ENCODE data around the gene TAF11L9. TPM values are rescaled to one million over a fixed set of nuclear protein-coding genes. Genes with fewer than 3 reads are reported as not detected.
"Not testable (repeated sequence)": the region's sequence is repeated elsewhere in the genome, so short reads cannot be mapped to it uniquely, and the experiment has no call there.

TAF11L9 gene
- not detected for total RNA-seq

- H3K9me3 Mint-ChIP-seq; H3K27me3 Mint-ChIP-seq; CTCF ChIA-PET; H3K4me1 Mint-ChIP-seq; H3K4me3 Mint-ChIP-seq; H3K36me3 Mint-ChIP-seq (ENCODE audit: low read depth); H3K27ac Mint-ChIP-seq; POLR2A ChIA-PET; DNase-seq: not testable (repeated sequence)
These were observed at the start of gene TAF11L9 for GRCh38 chr5:17594255-17594654. TSS of gene TAF11L9 (minus strand) at chr5:17594394.

GRCh38 chr5:17634160-17634559 lies 40.0 kb upstream of the TAF11L9 start, which contains the start of gene TAF11L14:
TSS of gene TAF11L14 (plus strand) at chr5:17634460.
- H3K9me3 Mint-ChIP-seq, result peaks cover 4% of the 10 kb centered on the region
- no peaks in the 10 kb centered on the region for H3K27me3 Mint-ChIP-seq
- H3K36me3 Mint-ChIP-seq (ENCODE audit: low read depth), result no peaks in the 10 kb centered on the region
- H3K27ac Mint-ChIP-seq, result no peak within 1 kb of the TSS
- ChIA-PET POLR2A (no interaction called here), CTCF (no interaction called here)
- no peak within 1 kb of the TSS for H3K4me3 Mint-ChIP-seq
- no peak for DNase-seq
- H3K4me1 Mint-ChIP-seq, result no peaks in the 10 kb centered on the region

DNA sequence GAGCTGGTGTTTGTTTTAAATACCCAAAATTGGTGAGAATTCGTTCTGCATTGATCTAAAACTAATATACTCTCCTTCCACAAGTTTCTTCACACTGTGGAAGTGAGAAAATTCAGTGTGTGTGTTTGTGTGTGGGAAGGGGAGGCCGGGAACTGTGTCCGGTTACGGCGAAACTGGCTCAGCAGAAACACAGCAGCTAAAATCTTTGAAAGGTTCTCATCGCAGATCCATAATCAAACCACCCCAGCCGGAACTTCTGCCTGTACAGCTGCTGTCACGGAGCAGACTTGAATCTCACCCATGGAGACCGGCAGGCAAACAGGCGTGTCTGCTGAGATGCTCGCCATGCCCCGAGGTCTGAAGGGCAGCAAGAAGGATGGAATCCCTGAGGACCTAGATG lies 37.6 kb upstream of the TAF11L9 start, which contains the start of gene TAF11L13:
Gene TAF11L13, plus strand, starts transcription at position 301 of the 400 bp plus-strand sequence.
- H3K4me3 Mint-ChIP-seq; POLR2A ChIA-PET; H3K9me3 Mint-ChIP-seq; H3K4me1 Mint-ChIP-seq; H3K27me3 Mint-ChIP-seq; H3K36me3 Mint-ChIP-seq (ENCODE audit: low read depth); H3K27ac Mint-ChIP-seq; DNase-seq; CTCF ChIA-PET: not testable (repeated sequence)

GRCh38 chr5:17625686-17626085 lies 31.5 kb upstream of the TAF11L9 start:
- Mint-ChIP-seq H3K27ac (no peak overlapping the region), H3K27me3 (no peaks in the 10 kb centered on the region)

GRCh38 chr5:17620627-17621026 lies 26.4 kb upstream of the TAF11L9 start:
- CTCF ChIA-PET, result no interaction called here
- no peak overlapping the region for H3K27ac Mint-ChIP-seq
- no peaks in the 10 kb centered on the region for H3K9me3 Mint-ChIP-seq
- H3K4me3 Mint-ChIP-seq, result no peak overlapping the region
- H3K27me3 Mint-ChIP-seq, result no peaks in the 10 kb centered on the region
- H3K4me1 Mint-ChIP-seq, result no peaks in the 10 kb centered on the region
- POLR2A ChIA-PET, result no interaction called here
- no peak for DNase-seq
- H3K36me3 Mint-ChIP-seq (ENCODE audit: low read depth), result no peaks in the 10 kb centered on the region

More at GRCh38 chr5:17625686-17626085, 31.5 kb upstream of the TAF11L9 start:
- no peak for DNase-seq
- CTCF ChIA-PET, result no interaction called here
- no peaks in the 10 kb centered on the region for H3K9me3 Mint-ChIP-seq
- POLR2A ChIA-PET, result no interaction called here
- no peaks in the 10 kb centered on the region for H3K36me3 Mint-ChIP-seq (ENCODE audit: low read depth)
- no peak overlapping the region for H3K4me3 Mint-ChIP-seq
- H3K4me1 Mint-ChIP-seq, result no peaks in the 10 kb centered on the region

GRCh38 chr5:17619354-17619753 lies 25.2 kb upstream of the TAF11L9 start:
- H3K36me3 Mint-ChIP-seq (ENCODE audit: low read depth), result no peaks in the 10 kb centered on the region
- no peak for DNase-seq
- H3K4me1 Mint-ChIP-seq, result no peaks in the 10 kb centered on the region
- no peaks in the 10 kb centered on the region for H3K27me3 Mint-ChIP-seq
- H3K4me3 Mint-ChIP-seq, result no peak overlapping the region
- POLR2A ChIA-PET, result no interaction called here
- no peaks in the 10 kb centered on the region for H3K9me3 Mint-ChIP-seq
- H3K27ac Mint-ChIP-seq, result no peak overlapping the region
- CTCF ChIA-PET, result interaction anchor here (0.6 kb wide), 1 partner anchor 51 kb away, joined by 4 read pairs; no protein-coding TSS in a partner anchor

- no peaks in the 10 kb centered on the region for H3K4me1 Mint-ChIP-seq
- H3K27ac Mint-ChIP-seq, result no peak overlapping the region
- no peak overlapping the region for H3K4me3 Mint-ChIP-seq
- ChIA-PET CTCF (no interaction called here), POLR2A (no interaction called here)
- no peaks in the 10 kb centered on the region for H3K9me3 Mint-ChIP-seq
- no peaks in the 10 kb centered on the region for H3K36me3 Mint-ChIP-seq (ENCODE audit: low read depth)
- no peaks in the 10 kb centered on the region for H3K27me3 Mint-ChIP-seq
- DNase-seq, result no peak
These were observed 20.8 kb upstream of the TAF11L9 start for GRCh38 chr5:17614872-17615605.

GRCh38 chr5:17610092-17610491 lies 15.9 kb upstream of the TAF11L9 start, which contains the start of gene TAF11L12:
TSS of gene TAF11L12 (plus strand) at chr5:17610392.
- H3K36me3 Mint-ChIP-seq (ENCODE audit: low read depth); DNase-seq; H3K4me1 Mint-ChIP-seq; H3K27ac Mint-ChIP-seq; H3K9me3 Mint-ChIP-seq; H3K4me3 Mint-ChIP-seq; POLR2A ChIA-PET; CTCF ChIA-PET; H3K27me3 Mint-ChIP-seq: not testable (repeated sequence)

DNA sequence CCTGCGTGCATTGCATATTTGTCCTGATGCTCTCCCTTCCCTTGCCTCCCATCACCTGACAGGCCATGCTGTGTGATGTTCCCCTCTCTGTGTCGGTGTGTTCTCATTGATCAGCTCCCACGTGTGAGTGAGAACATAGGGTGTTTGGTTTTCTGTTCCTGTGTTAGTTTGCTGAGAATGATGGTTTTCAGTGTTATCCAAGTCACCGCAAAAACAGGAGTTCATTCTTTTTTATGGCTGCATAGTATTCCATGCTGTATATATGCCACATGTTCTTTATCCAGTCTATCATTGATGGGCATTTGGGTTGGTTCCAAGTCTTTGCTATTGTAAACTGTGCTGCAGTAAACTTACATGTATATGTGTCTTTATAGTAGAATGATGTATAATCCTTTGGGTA lies 13.3 kb upstream of the TAF11L9 start:
- H3K27ac Mint-ChIP-seq; H3K4me1 Mint-ChIP-seq; POLR2A ChIA-PET; CTCF ChIA-PET; H3K4me3 Mint-ChIP-seq; H3K36me3 Mint-ChIP-seq (ENCODE audit: low read depth); H3K9me3 Mint-ChIP-seq; H3K27me3 Mint-ChIP-seq; DNase-seq: not testable (repeated sequence)

GRCh38 chr5:17604951-17605350 lies 10.8 kb upstream of the TAF11L9 start:
- Mint-ChIP-seq H3K4me3 (no peak overlapping the region), H3K27me3 (no peaks in the 10 kb centered on the region), H3K27ac (no peak overlapping the region), H3K4me1 (no peaks in the 10 kb centered on the region), H3K36me3 (ENCODE audit: low read depth) (no peaks in the 10 kb centered on the region), H3K9me3 (peaks cover 2% of the 10 kb centered on the region)
- DNase-seq, result no peak
- CTCF ChIA-PET, result no interaction called here
- POLR2A ChIA-PET, result no interaction called here

GRCh38 chr5:17603880-17604279 lies 9.7 kb upstream of the TAF11L9 start, which contains the start of gene TAF11L11:
TSS of gene TAF11L11 (plus strand) at chr5:17604183.
- H3K9me3 Mint-ChIP-seq; CTCF ChIA-PET; H3K27ac Mint-ChIP-seq; H3K27me3 Mint-ChIP-seq; H3K4me3 Mint-ChIP-seq; H3K4me1 Mint-ChIP-seq; DNase-seq; H3K36me3 Mint-ChIP-seq (ENCODE audit: low read depth); POLR2A ChIA-PET: not testable (repeated sequence)

DNA sequence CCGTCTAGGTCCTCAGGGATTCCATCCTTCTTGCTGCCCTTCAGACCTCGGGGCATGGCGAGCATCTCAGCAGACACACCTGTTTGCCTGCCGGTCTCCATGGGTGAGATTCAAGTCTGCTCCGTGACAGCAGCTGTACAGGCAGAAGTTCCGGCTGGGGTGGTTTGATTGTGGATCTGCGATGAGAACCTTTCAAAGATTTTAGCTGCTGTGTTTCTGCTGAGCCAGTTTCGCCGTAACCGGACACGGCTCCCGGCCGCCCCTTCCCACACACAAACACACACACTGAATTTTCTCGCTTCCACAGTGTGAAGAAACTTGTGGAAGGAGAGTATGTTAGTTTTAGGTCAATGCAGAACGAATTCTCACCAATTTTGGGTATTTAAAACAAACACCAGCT lies 3.5 kb upstream of the TAF11L9 start, which contains the start of gene TAF11L10:
Gene TAF11L10, minus strand, starts transcription at position 101 of the 400 bp plus-strand sequence.
- H3K9me3 Mint-ChIP-seq; H3K4me1 Mint-ChIP-seq; H3K4me3 Mint-ChIP-seq; CTCF ChIA-PET; H3K27me3 Mint-ChIP-seq; H3K36me3 Mint-ChIP-seq (ENCODE audit: low read depth); DNase-seq; POLR2A ChIA-PET; H3K27ac Mint-ChIP-seq: not testable (repeated sequence)

DNA sequence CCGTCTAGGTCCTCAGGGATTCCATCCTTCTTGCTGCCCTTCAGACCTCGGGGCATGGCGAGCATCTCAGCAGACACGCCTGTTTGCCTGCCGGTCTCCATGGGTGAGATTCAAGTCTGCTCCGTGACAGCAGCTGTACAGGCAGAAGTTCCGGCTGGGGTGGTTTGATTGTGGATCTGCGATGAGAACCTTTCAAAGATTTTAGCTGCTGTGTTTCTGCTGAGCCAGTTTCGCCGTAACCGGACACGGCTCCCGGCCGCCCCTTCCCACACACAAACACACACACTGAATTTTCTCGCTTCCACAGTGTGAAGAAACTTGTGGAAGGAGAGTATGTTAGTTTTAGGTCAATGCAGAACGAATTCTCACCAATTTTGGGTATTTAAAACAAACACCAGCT lies 3.3 kb downstream of the TAF11L9 start, which contains the start of gene TAF11L8:
Gene TAF11L8, minus strand, starts transcription at position 101 of the 400 bp plus-strand sequence.
- H3K27me3 Mint-ChIP-seq; H3K4me1 Mint-ChIP-seq; H3K27ac Mint-ChIP-seq; H3K9me3 Mint-ChIP-seq; H3K4me3 Mint-ChIP-seq; DNase-seq; H3K36me3 Mint-ChIP-seq (ENCODE audit: low read depth); CTCF ChIA-PET; POLR2A ChIA-PET: not testable (repeated sequence)

- H3K4me1 Mint-ChIP-seq; CTCF ChIA-PET; H3K27ac Mint-ChIP-seq; H3K36me3 Mint-ChIP-seq (ENCODE audit: low read depth); H3K4me3 Mint-ChIP-seq; DNase-seq; H3K27me3 Mint-ChIP-seq; POLR2A ChIA-PET; H3K9me3 Mint-ChIP-seq: not testable (repeated sequence)
These were observed 8.5 kb downstream of the TAF11L9 start, which contains the start of gene TAF11L7 for GRCh38 chr5:17585658-17586057. TSS of gene TAF11L7 (minus strand) at chr5:17585758.

Measured in activated CD4-positive, alpha-beta T cell treated with anti-CD3 and anti-CD28 coated beads, Interleukin-2, amount 10 ng/mL, durations not matched to agents 7 days and 5 days (primary cell).